ENCODE results near the gene DNM2. TPM values are rescaled to one million over a fixed set of nuclear protein-coding genes. Genes with fewer than 3 reads are reported as not detected.
"Not testable (repeated sequence)": the region's sequence is repeated elsewhere in the genome, so short reads cannot be mapped to it uniquely, and the experiment has no call there.

The DNM2 gene
- total RNA-seq, 1 experiment from 2014 or later, result 125 TPM

DNA sequence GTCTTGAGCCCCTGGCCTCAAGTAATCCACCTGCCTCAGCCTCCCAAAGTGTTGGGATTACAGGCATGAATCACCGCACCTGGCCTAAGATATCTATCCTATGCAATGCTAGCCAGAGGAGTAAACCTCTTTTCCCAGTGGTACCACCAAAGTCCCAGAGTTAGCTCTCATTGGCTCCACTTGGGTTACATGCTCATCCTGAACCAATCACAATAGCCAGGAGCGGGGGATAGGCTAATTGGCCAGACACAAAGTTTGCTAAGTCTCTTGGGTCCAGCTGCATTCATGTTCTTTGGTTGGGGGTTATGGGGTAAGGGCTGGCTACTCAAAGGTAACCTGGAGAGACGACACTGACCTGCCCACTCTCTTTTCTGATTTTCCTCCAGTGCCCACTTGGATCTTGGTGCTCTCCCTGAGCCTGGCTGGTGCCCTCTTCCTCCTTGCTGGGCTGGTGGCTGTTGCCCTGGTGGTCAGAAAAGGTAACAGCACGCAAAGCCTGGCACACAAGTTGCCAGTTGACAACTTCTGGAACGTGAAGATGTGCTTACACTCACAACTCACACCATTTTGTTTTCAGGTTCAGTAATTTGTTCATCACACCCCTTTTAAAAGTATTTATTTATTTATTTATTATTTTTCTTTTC is 138.1 kb downstream of the DNM2 start:
- ChIA-PET POLR2A (no interaction called here), CTCF (no interaction called here)
- Histone ChIP-seq H3K9me3 (ENCODE audit: control insufficient read depth, insufficient read depth, low read depth, low read length) (no peaks in the 10 kb centered on the region), H3K4me3 (ENCODE audit: low read depth in 2 of 2, low read length in 2 of 2) (no peak overlapping the region), H3K4me1 (ENCODE audit: control insufficient read depth, insufficient read depth, low read length) (no peaks in the 10 kb centered on the region), H3K27me3 (ENCODE audit: control insufficient read depth, insufficient read depth, low read length) (no peaks in the 10 kb centered on the region), H3K27ac (ENCODE audit: low read length) (no peak overlapping the region), H3K36me3 (ENCODE audit: control insufficient read depth, insufficient read depth, low read length) (no peaks in the 10 kb centered on the region)
- in situ Hi-C loops (cut with HindIII; ENCODE audit: low pct_unique_long_range_greater_than_20kb, low sequenced_read_pairs) (no loop called here), intact Hi-C loops (cut with micrococcal nuclease; ENCODE audit: unreplicated experiment) (no loop called here)
- DNase-seq (ENCODE audit: low read depth, low spot score) (no peak), ATAC-seq (peak; percentile 59; the same call in 1 of the 2 replicates)
- TF ChIP-seq TCF7L2 (IDR thresholded peaks at IDR 0.05; ENCODE audit: low read depth, low read length) (no peak), REST (IDR thresholded peaks at IDR 0.05; ENCODE audit: insufficient read depth in 1 of 2, low read depth in 2 of 2, low read length in 1 of 2) (no peak), SIN3A (IDR thresholded peaks at IDR 0.05; ENCODE audit: borderline replicate concordance, insufficient read depth, low read depth, low read length) (no peak), POLR2AphosphoS5 (IDR thresholded peaks at IDR 0.05; ENCODE audit: low read depth, low read length) (no peak), CTCF (IDR thresholded peaks at IDR 0.05) (no peak; the same call in none of the 2 replicates)
- no TSS peak for BruUV-seq (replicated peaks)

- POLR2A ChIA-PET; in situ Hi-C loops (cut with HindIII; ENCODE audit: low pct_unique_long_range_greater_than_20kb, low sequenced_read_pairs); CTCF ChIA-PET: not testable (repeated sequence)
Measured at GRCh38 chr19:10856899-10857298, 139.0 kb downstream of the DNM2 start.

DNA sequence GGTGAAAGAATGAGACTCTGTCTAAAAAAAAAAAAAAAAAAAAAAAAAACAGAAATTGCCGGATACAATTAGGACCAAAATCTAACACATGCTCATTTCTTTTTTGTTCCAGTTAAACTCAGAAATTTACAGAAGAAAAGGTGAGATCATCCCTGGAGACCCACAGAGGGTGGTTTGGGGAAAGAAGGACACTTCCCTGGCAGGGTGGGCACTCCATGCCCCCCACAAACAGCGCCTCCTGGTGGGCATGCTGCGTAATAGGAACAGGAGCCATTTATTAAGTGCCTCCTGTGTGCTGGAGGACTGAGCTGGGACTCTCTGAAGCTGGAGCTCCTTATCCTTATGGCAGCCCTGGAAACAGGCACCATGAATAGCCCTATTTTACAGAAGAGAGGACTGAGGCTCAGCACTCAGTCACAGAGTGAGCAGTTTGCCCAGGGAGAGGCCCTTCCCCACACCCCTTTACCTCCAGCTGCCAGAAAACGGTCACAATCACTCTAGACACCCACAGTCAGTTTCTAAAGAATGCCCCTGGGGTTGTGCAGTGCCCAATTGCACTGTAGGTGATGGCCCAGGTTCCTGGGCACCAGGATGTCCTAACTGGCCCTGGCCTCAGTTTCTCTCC is 140.4 kb downstream of the DNM2 start:
- ChIA-PET CTCF (interaction anchor here (0.5 to 1.0 kb wide), 11 partner anchors 9 to 525 kb away, joined by 3 to 13 read pairs (median 5); partner anchors contain the start of genes C19orf38, CARM1 and DNM2), POLR2A (interaction anchor here (0.9 kb wide), 1 partner anchor 22 kb away, joined by 5 read pairs; the partner anchor contains the start of gene TMED1)
- in situ Hi-C loops (cut with HindIII; ENCODE audit: low pct_unique_long_range_greater_than_20kb, low sequenced_read_pairs), result no loop called here
- no TSS peak for BruUV-seq (replicated peaks)
- Histone ChIP-seq H3K4me1 (ENCODE audit: control insufficient read depth, insufficient read depth, low read length) (0 out of 2 replicates have a peak, but pooled peaks cover 2% of the 10 kb centered on the region), H3K36me3 (ENCODE audit: control insufficient read depth, insufficient read depth, low read length) (no peaks in the 10 kb centered on the region), H3K4me3 (ENCODE audit: low read depth in 2 of 2, low read length in 2 of 2) (no peak overlapping the region), H3K27ac (ENCODE audit: low read length) (no peak overlapping the region), H3K27me3 (ENCODE audit: control insufficient read depth, insufficient read depth, low read length) (no peaks in the 10 kb centered on the region), H3K9me3 (ENCODE audit: control insufficient read depth, insufficient read depth, low read depth, low read length) (no peaks in the 10 kb centered on the region)
- TF ChIP-seq CTCF (IDR thresholded peaks at IDR 0.05) (peak; percentile 88), REST (IDR thresholded peaks at IDR 0.05; ENCODE audit: insufficient read depth in 1 of 2, low read depth in 2 of 2, low read length in 1 of 2) (no peak)
- ATAC-seq (peak; percentile 36; the same call in 1 of the 2 replicates), DNase-seq (ENCODE audit: low read depth, low spot score) (no peak)
- intact Hi-C loops (cut with micrococcal nuclease; ENCODE audit: unreplicated experiment), result no loop called here

More at GRCh38 chr19:10856899-10857298, 139.0 kb downstream of the DNM2 start:
- H3K36me3 ChIP-seq (ENCODE audit: control insufficient read depth, insufficient read depth, low read length); H3K9me3 ChIP-seq (ENCODE audit: control insufficient read depth, insufficient read depth, low read depth, low read length); intact Hi-C loops (cut with micrococcal nuclease; ENCODE audit: unreplicated experiment); H3K4me1 ChIP-seq (ENCODE audit: control insufficient read depth, insufficient read depth, low read length); H3K27me3 ChIP-seq (ENCODE audit: control insufficient read depth, insufficient read depth, low read length); BruUV-seq (replicated peaks); DNase-seq (ENCODE audit: low read depth, low spot score); H3K4me3 ChIP-seq (ENCODE audit: low read depth in 2 of 2, low read length in 2 of 2); H3K27ac ChIP-seq (ENCODE audit: low read length); ATAC-seq: not testable (repeated sequence)
